H1 (cell line): ENCODE results near the gene TRAF1. TPM values are rescaled to one million over a fixed set of nuclear protein-coding genes. Genes with fewer than 3 reads are reported as not detected.
A peak's percentile ranks its signal among the peaks of the same experiment; 100 is the strongest.

ENCODE experiments used
- BCL11A ChIP-seq, 2 experiments: IDR thresholded peaks; one replicate each; pipeline ENCODE4 v1.6.1; 2011; ENCODE audit warnings: low read depth in 2 of 2, low read length in 2 of 2, mild to moderate bottlenecking in 2 of 2
- CHD2 ChIP-seq: IDR thresholded peaks from 2 replicates; pipeline ENCODE4 v1.6.1; 2012; ENCODE audit warnings: low read length, improper control_type of control experiment
- KDM1A ChIP-seq: fragments of 200-600, 300-600 bp; sonication (generic); IDR thresholded peaks from 2 replicates; pipeline ENCODE4 v1.7.1; 2016; ENCODE audit warnings: mild to moderate bottlenecking, low read length, borderline replicate concordance
- POLR2AphosphoS5 ChIP-seq: IDR thresholded peaks from 2 replicates; pipeline ENCODE4 v1.6.1; 2011; ENCODE audit warnings: low read depth, low read length
- polyA plus RNA-seq, 7 experiments: library from polyadenylated mRNA; depleted of rRNA in 3 of 7; stranded (reverse) in 5 of 7; unstranded in 2 of 7; fragments of >200 nt in 5 of 7; fragments of 200-250 nt in 2 of 7; gene quantifications; 1 replicate in 5 of 7; 2 replicates in 1 of 7; 4 replicates in 1 of 7; pipeline versions ENCODE4 v1.2.1 to v1.2.3, GENCODE V29; 2011 to 2013; ENCODE audit warnings: missing spikeins in 2 of 7, mixed read lengths in 2 of 7
- total RNA-seq: library from RNA; stranded (reverse); fragmentation: NEBNext Ultra II Directional; extraction: Animal tissue kit (Norgen Biotek cat#: 25700); gene quantifications from 2 replicates; pipeline ENCODE4 v1.2.1, GENCODE V29; 2021
- TF ChIP-seq, protein P1 (sequence below): IDR thresholded peaks from 2 replicates; pipeline ENCODE4 v1.6.1; 2011; ENCODE audit warnings: low read depth, mild to moderate bottlenecking, low read length; ENCODE audit not compliant: insufficient read depth

TRAF1 gene
- total and polyA plus RNA-seq, 2 of the 8 experiments (the other 6 are each of a cell fraction or from before 2014, with no cell fraction given), result 1.6 to 3.2 TPM

DNA sequence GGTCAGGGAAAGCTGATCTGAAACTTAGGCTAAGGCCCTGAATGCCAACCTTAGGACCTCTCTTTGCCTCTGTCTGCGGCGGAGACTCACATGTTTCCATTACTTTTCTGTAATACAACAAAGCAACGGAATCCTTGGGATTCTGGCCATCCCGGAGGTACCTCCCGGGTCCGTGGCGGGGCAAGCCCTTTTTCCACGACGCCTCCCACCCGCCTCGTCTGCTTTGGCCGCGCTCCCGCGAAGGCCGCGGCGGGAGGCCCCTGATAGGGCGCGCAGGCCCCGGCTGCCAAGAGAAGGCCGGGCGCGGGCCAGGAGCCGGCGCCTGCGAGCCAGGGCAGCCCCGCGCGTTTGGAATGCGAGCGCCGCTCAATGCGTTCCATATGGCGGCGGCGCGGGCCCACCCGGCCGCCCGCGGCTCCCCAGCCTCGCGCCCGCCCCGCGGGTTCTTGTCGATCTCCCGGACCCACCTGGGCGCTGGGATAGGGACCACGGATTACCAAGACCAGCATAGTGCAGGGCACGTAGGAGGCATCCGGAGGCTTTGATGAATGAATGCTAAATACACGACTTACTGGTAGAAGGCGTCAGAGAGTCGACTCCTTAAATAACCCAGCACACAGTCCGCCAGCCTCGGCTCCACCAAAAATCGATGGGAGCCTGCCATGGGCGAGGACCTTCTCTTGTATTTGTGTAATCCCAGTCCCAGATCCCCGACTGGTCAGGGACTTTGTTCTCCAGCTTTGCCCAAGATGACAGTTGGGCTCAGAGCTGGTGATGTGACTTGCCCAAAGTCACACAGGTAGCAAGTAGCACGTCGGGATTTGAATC lies 32.1 kb downstream of the TRAF1 start (continued):
- TF ChIP-seq, protein P1, sequence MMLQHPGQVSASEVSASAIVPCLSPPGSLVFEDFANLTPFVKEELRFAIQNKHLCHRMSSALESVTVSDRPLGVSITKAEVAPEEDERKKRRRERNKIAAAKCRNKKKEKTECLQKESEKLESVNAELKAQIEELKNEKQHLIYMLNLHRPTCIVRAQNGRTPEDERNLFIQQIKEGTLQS, result no peak
- TF ChIP-seq CHD2, result no peak
- TF ChIP-seq BCL11A (IDR thresholded peaks at IDR 0.05; ENCODE audit: low read depth in 2 of 2, low read length in 2 of 2), result no peak
- TF ChIP-seq KDM1A, result peak; percentile 90
- no peak for TF ChIP-seq POLR2AphosphoS5
